GM12878 (cell line): ENCODE results near the gene CCN6. TPM values are rescaled to one million over a fixed set of nuclear protein-coding genes. Genes with fewer than 3 reads are reported as not detected.

Experiments used
- ATAC-seq: fragments of 200-7000 bp; cut with Tn5 transposase; 3 replicates; pipeline ENCODE4 v1.9.1; 2020; ENCODE audit warnings: mild to moderate bottlenecking, moderate library complexity
- BruUV-seq: library from RNA; stranded (reverse); fragments of 400-500 nt; replicated peaks from 2 replicates; lab custom pipeline; 2021; lab: Mats Ljungman, UMichigan
- CTCF ChIA-PET: fragments of 300-600 bp; sonication (Branson Sonifier 250); formaldehyde crosslinking; extraction: SDS; loops from one replicate; lab custom pipeline; 2021; ENCODE audit warnings: inconsistent platforms; lab: Yijun Ruan, JAX
- POLR2A ChIA-PET: fragments of 350-600 bp; formaldehyde crosslinking; extraction: SDS; loops from one replicate; lab custom pipeline; 2021; ENCODE audit warnings: inconsistent platforms; lab: Charles Lee
- RAD21 ChIA-PET: fragments of 300-600 bp; sonication (Branson Sonifier 250); formaldehyde crosslinking; loops from one replicate; lab custom pipeline; 2023; ENCODE audit warnings: antibody characterized with exemption; ENCODE audit not compliant: unreplicated experiment; lab: Charles Lee
- SMC1A ChIA-PET: fragments of 300-600 bp; sonication (Branson Sonifier 250); formaldehyde crosslinking; loops from one replicate; lab custom pipeline; 2023; ENCODE audit not compliant: unreplicated experiment, uncharacterized antibody; lab: Charles Lee
- DNase-seq: peaks from one replicate; pipeline ENCODE4 v3.0.0-alpha.2; 2011; ENCODE audit warnings: low read depth, low spot score
- FAIRE-seq: peaks from 3 replicates; lab custom pipeline; 2011; peaks lifted over from hg19 to GRCh38; lab: Jason Lieb, UNC
- H2AFZ ChIP-seq: 2 replicates; pipeline ENCODE4 v1.6.0; 2011; ENCODE audit warnings: low read depth, low read length, control low read depth; ENCODE audit not compliant: control insufficient read depth
- H3K27ac ChIP-seq: 2 replicates; pipeline ENCODE4 v1.5.1; 2011; ENCODE audit warnings: control low read depth; ENCODE audit not compliant: control insufficient read depth, insufficient read depth
- H3K27me3 ChIP-seq, 2 experiments: replicated peaks in 1 of 2; 2 replicates each; pipeline versions ENCODE4 v1.6.0 to v1.6.1; 2011; ENCODE audit warnings: low read length in 1 of 2; ENCODE audit not compliant: control insufficient read depth in 2 of 2, insufficient read depth in 2 of 2
- H3K36me3 ChIP-seq, 2 experiments: 2 replicates each; pipeline ENCODE4 v1.5.1; 2011; ENCODE audit warnings: low read length in 1 of 2; ENCODE audit not compliant: control insufficient read depth in 2 of 2, insufficient read depth in 2 of 2
- H3K4me1 ChIP-seq: 2 replicates; pipeline ENCODE4 v1.6.1; 2011; ENCODE audit warnings: mild to moderate bottlenecking, low read length, moderate library complexity, mixed read lengths; ENCODE audit not compliant: control insufficient read depth, insufficient read depth
- H3K4me2 ChIP-seq: 2 replicates; pipeline ENCODE4 v1.6.0; 2011; ENCODE audit warnings: control low read depth; ENCODE audit not compliant: control insufficient read depth, insufficient read depth
- H3K4me3 ChIP-seq: fragments of 200-600 bp; sonication (generic); 2 replicates; pipeline ENCODE4 v1.5.1; 2016
- H3K79me2 ChIP-seq: 2 replicates; pipeline ENCODE4 v1.6.0; 2011; ENCODE audit warnings: low read length; ENCODE audit not compliant: control insufficient read depth, insufficient read depth
- H3K9ac ChIP-seq: 2 replicates; pipeline ENCODE4 v1.8.0; 2011; ENCODE audit warnings: low read length, control low read depth, mixed read lengths; ENCODE audit not compliant: control insufficient read depth, insufficient read depth
- H3K9me3 ChIP-seq: replicated peaks from 3 replicates; pipeline ENCODE4 v1.5.1; 2011; ENCODE audit warnings: mild to moderate bottlenecking, low read length; ENCODE audit not compliant: control insufficient read depth, insufficient read depth
- H4K20me1 ChIP-seq: 2 replicates; pipeline ENCODE4 v1.6.0; 2011; ENCODE audit not compliant: control insufficient read depth, insufficient read depth
- HDAC6 ChIP-seq: fragments of 200-600 bp; sonication (generic); IDR thresholded peaks from one replicate; pipeline ENCODE4 v1.8.0; 2017; ENCODE audit warnings: antibody characterized with exemption; ENCODE audit not compliant: unreplicated experiment
- PRDM15 ChIP-seq: fragments of 450-650 bp; formaldehyde crosslinking; IDR thresholded peaks from 2 replicates; pipeline ENCODE4 v1.4.0; 2020; ENCODE audit warnings: mild to moderate bottlenecking, moderate library complexity
- SIX5 ChIP-seq: IDR thresholded peaks from 2 replicates; pipeline ENCODE4 v1.6.1; 2011; ENCODE audit warnings: mild to moderate bottlenecking, low read depth, low read length, moderate library complexity; ENCODE audit not compliant: severe bottlenecking
- SMAD1 ChIP-seq: fragments of 450-650 bp; IDR thresholded peaks from 2 replicates; pipeline ENCODE4 v1.6.1; 2018; ENCODE audit warnings: mild to moderate bottlenecking, low read depth; ENCODE audit not compliant: partially characterized antibody
- STAT3 ChIP-seq: IDR thresholded peaks from 2 replicates; pipeline ENCODE4 v1.6.1; 2011; ENCODE audit warnings: low read depth, low read length, improper control_type of control experiment
- SUZ12 ChIP-seq: fragments of 200-600 bp; sonication (generic); IDR thresholded peaks from one replicate; pipeline ENCODE4 v1.6.1; 2018; ENCODE audit warnings: antibody characterized with exemption, mild to moderate bottlenecking; ENCODE audit not compliant: unreplicated experiment
- ZBTB4 ChIP-seq: fragments of 450-650 bp; formaldehyde crosslinking; IDR thresholded peaks from 2 replicates; pipeline ENCODE4 v1.4.0; 2022; ENCODE audit warnings: mild to moderate bottlenecking, moderate library complexity
- ZNF217 ChIP-seq: fragments of 450-650 bp; IDR thresholded peaks from 2 replicates; pipeline ENCODE4 v1.6.1; 2017; ENCODE audit warnings: antibody characterized with exemption, mild to moderate bottlenecking
- WGBS: methylation state at CpG from one replicate; pipeline ENCODE4 v1.1.6; 2016; ENCODE audit warnings: low lambda C conversion rate; ENCODE audit not compliant: insufficient replicate concordance, insufficient coverage; ENCODE audit errors: missing lambda C conversion rate; 5-methylcytosine and 5-hydroxymethylcytosine counted together
- in situ Hi-C: fragments of 300-500 bp; cut with MboI; formaldehyde crosslinking; loops from 9 replicates; pipeline ENCODE4 v1.14.3; 2018; ENCODE audit warnings: mixed read lengths
- intact Hi-C: fragments of 100-400 bp; cut with micrococcal nuclease; formaldehyde crosslinking; loops from one replicate; pipeline ENCODE4 v1.14.2; 2022; ENCODE audit not compliant: unreplicated experiment
- polyA plus RNA-seq, 11 experiments: library from polyadenylated mRNA; depleted of rRNA in 4 of 11; unstranded in 6 of 11; stranded (reverse) in 5 of 11; fragments of >200 nt; fragmentation: Nextera tagmentation in 4 of 11; fragmentation: Illumina TruSeq in 1 of 11; extraction: Ambion mirVana in 4 of 11; extraction: Trizol in 1 of 11; gene quantifications; 1 replicate in 1 of 11; 2 replicates in 10 of 11; pipeline versions ENCODE4 v1.2.1 to v1.2.3, GENCODE V29; 2011 to 2016; ENCODE audit warnings: inconsistent platforms in 2 of 11, missing spikeins in 2 of 11, low read depth in 1 of 11
- total RNA-seq, 4 experiments: library from RNA; depleted of rRNA in 3 of 4; stranded (reverse); fragments of >200 nt in 3 of 4; fragmentation: Illumina TruSeq in 1 of 4; extraction: Trizol in 1 of 4; gene quantifications; 2 replicates each; pipeline versions ENCODE4 v1.2.1 to v1.2.3, GENCODE V29; 2013 to 2021
- TF ChIP-seq, protein P1 (sequence below): IDR thresholded peaks from 2 replicates; pipeline ENCODE4 v1.6.1; 2012; ENCODE audit warnings: low read depth, low read length, improper control_type of control experiment
- TF ChIP-seq, protein P2 (sequence below): IDR thresholded peaks from 2 replicates; pipeline ENCODE4 v1.6.1; 2012; ENCODE audit warnings: mild to moderate bottlenecking, low read depth, low read length

The CCN6 gene
- total and polyA plus RNA-seq, 10 of the 15 experiments (the other 5 are each of a cell fraction or from before 2014, with no cell fraction given), result 0.05 to 0.24 (median 0.19) TPM; not detected in 5

DNA sequence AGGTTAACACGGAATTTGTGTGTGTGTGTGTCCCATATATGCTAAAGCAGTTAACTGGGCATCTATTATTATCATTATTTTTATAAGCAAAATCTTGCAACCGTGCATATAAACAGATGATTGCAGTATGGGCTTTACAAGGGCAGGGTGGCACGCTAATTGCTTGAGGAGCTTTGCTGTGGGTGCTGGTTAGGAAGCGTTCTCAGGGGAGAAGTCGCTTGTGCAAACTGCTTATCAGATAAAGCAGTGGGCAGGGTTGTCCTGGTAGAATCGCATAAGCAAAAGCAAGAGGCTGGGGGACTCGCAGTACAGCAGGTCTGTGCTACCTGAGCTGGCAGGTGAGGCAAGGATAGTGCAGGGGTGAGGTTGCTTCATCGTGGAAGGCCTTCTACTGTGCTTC, 9.7 kb upstream of the CCN6 start (continued):
- TF ChIP-seq ZBTB4, result no peak

DNA sequence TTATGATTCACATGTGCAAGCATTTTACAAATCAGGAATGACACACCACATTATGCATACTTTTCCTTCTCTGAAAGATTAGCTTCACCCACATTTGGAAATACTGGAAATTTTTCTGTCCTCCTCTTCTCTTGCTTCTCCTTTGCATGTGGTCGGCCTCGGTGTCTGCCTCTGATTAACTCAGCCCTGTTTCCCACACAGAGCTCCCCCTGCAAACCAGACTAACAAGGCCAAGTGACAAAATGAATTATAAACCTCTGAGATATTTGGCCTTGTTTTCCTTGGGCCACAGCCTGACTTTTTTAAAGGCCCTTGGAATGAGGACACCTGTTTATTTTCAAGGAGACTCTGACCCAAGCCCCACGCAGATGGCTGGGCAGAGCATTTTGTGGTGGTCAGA, 9.0 kb upstream of the CCN6 start:
- CTCF ChIA-PET, result interaction anchor here (0.6 to 9.4 kb wide), 13 partner anchors 16 to 786 kb away, joined by 3 to 96 read pairs (median 4); a partner anchor contains a TSS
- 21% methylated on average over 3 of the region's 3 CpGs for WGBS
- H3K36me3 ChIP-seq, result no peaks in the 10 kb centered on the region
- in situ Hi-C loops, result loop anchor here (5.0 kb wide), 1 partner anchor 793 kb away; no protein-coding TSS in a partner anchor
- DNase-seq (no peak), ATAC-seq (no peak), FAIRE-seq (no peak)
- H3K79me2 ChIP-seq, result no peaks in the 10 kb centered on the region
- H3K4me2 ChIP-seq, result no peak overlapping the region
- intact Hi-C loops, result loop anchor here (5.0 kb wide), 4 partner anchors 268 to 678 kb away; no protein-coding TSS in a partner anchor
- no peaks in the 10 kb centered on the region for H3K4me1 ChIP-seq
- RAD21 ChIA-PET, result interaction anchor here (0.9 to 1.0 kb wide), 2 partner anchors 335 to 786 kb away, joined by 4 to 6 read pairs; a partner anchor contains a TSS
- no peaks in the 10 kb centered on the region for H3K27me3 ChIP-seq
- H3K9me3 ChIP-seq, result no peaks in the 10 kb centered on the region
- POLR2A ChIA-PET, result no interaction called here
- no peaks in the 10 kb centered on the region for H4K20me1 ChIP-seq
- no TSS peak for BruUV-seq
- no peak overlapping the region for H3K4me3 ChIP-seq
- no peak overlapping the region for H2AFZ ChIP-seq
- H3K9ac ChIP-seq, result no peak overlapping the region
- SMC1A ChIA-PET, result interaction anchor here (0.7 to 5.3 kb wide), 6 partner anchors 24 to 786 kb away, joined by 3 to 54 read pairs (median 5); a partner anchor contains a TSS
- H3K27ac ChIP-seq, result no peak overlapping the region
- TF ChIP-seq STAT3, result no peak
- no peak for TF ChIP-seq ZNF217
- TF ChIP-seq SUZ12, result no peak
- TF ChIP-seq HDAC6, result no peak
- no peak for TF ChIP-seq SMAD1
- TF ChIP-seq, protein P1, sequence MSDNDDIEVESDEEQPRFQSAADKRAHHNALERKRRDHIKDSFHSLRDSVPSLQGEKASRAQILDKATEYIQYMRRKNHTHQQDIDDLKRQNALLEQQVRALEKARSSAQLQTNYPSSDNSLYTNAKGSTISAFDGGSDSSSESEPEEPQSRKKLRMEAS, result no peak
- no peak for TF ChIP-seq PRDM15 (CRISPR knock-in tag)
- TF ChIP-seq, protein P2, sequence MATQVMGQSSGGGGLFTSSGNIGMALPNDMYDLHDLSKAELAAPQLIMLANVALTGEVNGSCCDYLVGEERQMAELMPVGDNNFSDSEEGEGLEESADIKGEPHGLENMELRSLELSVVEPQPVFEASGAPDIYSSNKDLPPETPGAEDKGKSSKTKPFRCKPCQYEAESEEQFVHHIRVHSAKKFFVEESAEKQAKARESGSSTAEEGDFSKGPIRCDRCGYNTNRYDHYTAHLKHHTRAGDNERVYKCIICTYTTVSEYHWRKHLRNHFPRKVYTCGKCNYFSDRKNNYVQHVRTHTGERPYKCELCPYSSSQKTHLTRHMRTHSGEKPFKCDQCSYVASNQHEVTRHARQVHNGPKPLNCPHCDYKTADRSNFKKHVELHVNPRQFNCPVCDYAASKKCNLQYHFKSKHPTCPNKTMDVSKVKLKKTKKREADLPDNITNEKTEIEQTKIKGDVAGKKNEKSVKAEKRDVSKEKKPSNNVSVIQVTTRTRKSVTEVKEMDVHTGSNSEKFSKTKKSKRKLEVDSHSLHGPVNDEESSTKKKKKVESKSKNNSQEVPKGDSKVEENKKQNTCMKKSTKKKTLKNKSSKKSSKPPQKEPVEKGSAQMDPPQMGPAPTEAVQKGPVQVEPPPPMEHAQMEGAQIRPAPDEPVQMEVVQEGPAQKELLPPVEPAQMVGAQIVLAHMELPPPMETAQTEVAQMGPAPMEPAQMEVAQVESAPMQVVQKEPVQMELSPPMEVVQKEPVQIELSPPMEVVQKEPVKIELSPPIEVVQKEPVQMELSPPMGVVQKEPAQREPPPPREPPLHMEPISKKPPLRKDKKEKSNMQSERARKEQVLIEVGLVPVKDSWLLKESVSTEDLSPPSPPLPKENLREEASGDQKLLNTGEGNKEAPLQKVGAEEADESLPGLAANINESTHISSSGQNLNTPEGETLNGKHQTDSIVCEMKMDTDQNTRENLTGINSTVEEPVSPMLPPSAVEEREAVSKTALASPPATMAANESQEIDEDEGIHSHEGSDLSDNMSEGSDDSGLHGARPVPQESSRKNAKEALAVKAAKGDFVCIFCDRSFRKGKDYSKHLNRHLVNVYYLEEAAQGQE, result no peak
- no peak for TF ChIP-seq SIX5
